ENCODE measurements around the gene ATP13A3. TPM values are rescaled to one million over a fixed set of nuclear protein-coding genes. Genes with fewer than 3 reads are reported as not detected.

The ATP13A3 gene
- total RNA-seq, 1 donor from 2014 or later: 74.6 TPM

DNA sequence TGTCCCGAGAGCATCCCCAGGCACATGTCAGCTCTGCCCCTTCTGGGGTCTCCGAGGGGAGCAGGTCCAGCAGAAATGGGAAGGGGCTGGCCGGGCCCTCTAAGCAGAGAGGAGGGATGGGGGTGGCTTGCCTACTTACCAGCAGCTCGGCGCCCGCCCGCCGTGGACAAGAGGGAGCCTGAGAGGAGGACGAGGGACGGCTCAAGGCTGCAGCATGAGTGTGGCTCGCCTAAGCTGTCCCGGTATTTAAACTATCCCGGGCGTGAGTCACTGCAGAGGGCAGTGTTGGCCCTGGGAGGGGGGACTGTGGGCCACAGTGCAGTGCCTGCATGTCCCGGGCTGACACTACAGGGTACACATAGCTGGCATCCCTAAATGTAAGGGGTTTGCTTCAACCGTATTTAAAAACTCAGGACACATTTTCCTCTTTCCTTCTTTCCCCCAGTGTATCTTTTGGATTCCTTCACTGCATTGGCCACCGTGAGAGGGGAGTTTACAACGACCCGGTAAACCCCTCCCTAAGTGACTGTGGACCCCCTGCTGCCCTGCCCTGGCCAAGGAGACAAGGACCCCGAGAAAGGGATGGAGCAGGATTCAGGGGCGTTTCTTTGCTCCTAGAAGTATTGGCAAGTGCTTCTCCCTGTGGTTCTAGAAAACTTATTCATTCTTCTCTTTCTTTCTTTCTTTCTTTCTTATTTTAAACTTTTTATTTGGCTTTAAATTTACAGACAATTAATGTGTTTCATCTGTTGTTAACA lies 117.1 kb downstream of the ATP13A3 start, which contains the start of gene LRRC15:
TSS of gene LRRC15 (minus strand) at position 222 of the 758 bp plus-strand sequence. CDS start 8,700 bp downstream, outside the sequence.
- no peak for DNase-seq (ENCODE audit: low read depth, low spot score)
- Mint-ChIP-seq H3K27ac (ENCODE audit: unreplicated experiment) (no peak within 1 kb of the TSS), H3K4me3 (no peak within 1 kb of the TSS), H3K27me3 (ENCODE audit: low read depth) (peaks cover 49% of the 10 kb centered on the region), H3K36me3 (ENCODE audit: low read depth) (no peaks in the 10 kb centered on the region), H3K4me1 (peaks cover 18% of the 10 kb centered on the region), H3K9me3 (no peaks in the 10 kb centered on the region)
- TF ChIP-seq, protein P1, sequence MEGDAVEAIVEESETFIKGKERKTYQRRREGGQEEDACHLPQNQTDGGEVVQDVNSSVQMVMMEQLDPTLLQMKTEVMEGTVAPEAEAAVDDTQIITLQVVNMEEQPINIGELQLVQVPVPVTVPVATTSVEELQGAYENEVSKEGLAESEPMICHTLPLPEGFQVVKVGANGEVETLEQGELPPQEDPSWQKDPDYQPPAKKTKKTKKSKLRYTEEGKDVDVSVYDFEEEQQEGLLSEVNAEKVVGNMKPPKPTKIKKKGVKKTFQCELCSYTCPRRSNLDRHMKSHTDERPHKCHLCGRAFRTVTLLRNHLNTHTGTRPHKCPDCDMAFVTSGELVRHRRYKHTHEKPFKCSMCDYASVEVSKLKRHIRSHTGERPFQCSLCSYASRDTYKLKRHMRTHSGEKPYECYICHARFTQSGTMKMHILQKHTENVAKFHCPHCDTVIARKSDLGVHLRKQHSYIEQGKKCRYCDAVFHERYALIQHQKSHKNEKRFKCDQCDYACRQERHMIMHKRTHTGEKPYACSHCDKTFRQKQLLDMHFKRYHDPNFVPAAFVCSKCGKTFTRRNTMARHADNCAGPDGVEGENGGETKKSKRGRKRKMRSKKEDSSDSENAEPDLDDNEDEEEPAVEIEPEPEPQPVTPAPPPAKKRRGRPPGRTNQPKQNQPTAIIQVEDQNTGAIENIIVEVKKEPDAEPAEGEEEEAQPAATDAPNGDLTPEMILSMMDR (conservative IDR thresholded peaks at IDR 0.05): no peak

DNA sequence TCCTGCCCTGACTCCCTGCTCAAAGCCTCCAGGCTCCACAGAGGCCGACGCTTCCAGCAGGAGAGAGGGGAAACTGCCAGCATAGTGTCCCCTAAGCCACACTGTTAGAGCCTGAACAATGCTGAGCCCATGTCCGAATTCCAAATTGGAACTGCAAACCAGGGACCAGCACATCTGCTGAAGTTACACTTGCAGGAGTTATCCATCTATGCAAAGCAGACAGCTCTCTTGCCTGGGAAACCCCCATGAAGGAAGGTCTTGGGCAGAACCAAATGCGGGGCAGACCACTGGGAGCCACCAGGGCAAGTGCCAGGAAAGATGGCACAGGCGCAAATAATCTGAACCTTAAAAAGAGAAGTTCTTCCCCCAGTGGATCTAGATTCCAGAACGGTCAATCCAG lies 117.9 kb downstream of the ATP13A3 start:
- Mint-ChIP-seq H3K4me1 (peaks cover 12% of the 10 kb centered on the region), H3K36me3 (ENCODE audit: low read depth) (no peaks in the 10 kb centered on the region), H3K4me3 (no peak overlapping the region), H3K27me3 (ENCODE audit: low read depth) (peaks cover 45% of the 10 kb centered on the region), H3K27ac (ENCODE audit: unreplicated experiment) (no peak overlapping the region), H3K9me3 (no peaks in the 10 kb centered on the region)
- TF ChIP-seq, protein P1 (conservative IDR thresholded peaks at IDR 0.05): no peak
- DNase-seq (ENCODE audit: low read depth, low spot score): no peak

DNA sequence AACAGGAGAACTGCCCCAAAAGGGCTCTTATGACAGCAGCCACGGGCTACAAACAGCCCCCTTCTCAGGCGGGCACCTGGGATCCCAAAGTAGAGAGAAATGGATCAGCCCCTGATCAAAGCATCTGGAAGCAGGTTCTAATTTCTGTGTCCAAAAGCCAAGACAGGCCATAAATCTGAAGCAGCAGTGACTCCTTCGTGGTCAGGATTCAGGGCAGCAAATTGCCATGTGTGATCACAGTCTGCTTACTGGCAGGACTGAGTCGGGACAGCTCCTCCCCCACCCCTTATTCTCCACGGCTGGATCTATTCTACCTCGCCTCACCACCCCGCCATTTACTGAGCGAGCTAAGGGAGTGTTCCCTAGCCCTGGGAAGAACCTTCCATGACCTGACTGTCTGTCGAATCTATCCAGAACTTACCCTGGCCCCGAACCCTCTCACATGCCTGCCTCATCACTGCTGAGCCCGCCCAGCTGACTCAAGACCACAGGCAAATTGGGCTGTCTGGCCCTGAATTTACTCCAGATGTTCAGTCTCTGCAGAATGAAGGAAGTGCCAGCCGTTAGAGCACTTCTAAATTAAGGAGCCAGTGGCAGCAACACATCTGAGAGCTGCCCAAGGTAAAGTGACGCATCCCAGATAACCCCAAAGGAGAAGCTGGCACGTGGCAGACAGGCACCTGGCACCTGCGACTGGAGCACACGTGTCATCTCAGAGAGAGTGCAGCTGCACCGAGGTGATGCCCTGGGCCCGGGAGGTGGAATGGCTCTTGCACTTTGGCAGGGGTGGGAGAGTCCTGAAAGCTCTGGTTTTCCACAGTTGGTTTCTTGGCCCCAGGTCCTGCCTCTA lies 118.6 kb downstream of the ATP13A3 start:
- Mint-ChIP-seq H3K27me3 (ENCODE audit: low read depth) (peaks cover 45% of the 10 kb centered on the region), H3K4me1 (peaks cover 10% of the 10 kb centered on the region), H3K4me3 (no peak overlapping the region), H3K36me3 (ENCODE audit: low read depth) (no peaks in the 10 kb centered on the region), H3K9me3 (no peaks in the 10 kb centered on the region), H3K27ac (ENCODE audit: unreplicated experiment) (no peak overlapping the region)
- DNase-seq (ENCODE audit: low read depth, low spot score): no peak
- TF ChIP-seq, protein P1 (conservative IDR thresholded peaks at IDR 0.05): no peak

DNA sequence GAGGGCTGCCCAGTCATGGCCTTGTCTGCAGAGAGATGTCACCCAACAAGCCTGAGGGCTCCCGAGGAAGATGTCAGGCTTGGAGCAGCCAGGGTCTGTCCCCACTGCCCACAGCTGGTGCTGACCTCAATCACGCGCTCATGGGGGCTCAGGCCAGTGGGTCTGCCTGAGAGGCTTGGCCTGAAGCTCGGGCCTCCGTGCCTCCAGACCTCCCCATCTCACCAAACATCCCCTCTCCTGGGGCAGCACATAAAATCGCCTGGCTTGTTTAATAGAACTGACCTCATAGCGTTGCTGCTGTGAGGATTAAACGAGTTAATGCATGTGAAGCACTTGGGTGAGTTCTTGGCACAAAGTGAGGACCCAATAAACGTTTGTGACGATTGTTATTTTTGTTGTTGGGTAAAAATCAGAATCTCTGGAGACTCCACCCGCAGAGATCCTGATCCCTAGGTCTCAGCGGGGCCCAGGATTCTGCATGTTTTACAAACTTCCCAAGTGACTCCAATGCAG lies 120.8 kb downstream of the ATP13A3 start:
- TF ChIP-seq, protein P1 (conservative IDR thresholded peaks at IDR 0.05): no peak
- DNase-seq (ENCODE audit: low read depth, low spot score): no peak
- Mint-ChIP-seq H3K4me1 (peaks cover 10% of the 10 kb centered on the region), H3K9me3 (no peaks in the 10 kb centered on the region), H3K4me3 (no peak overlapping the region), H3K27ac (ENCODE audit: unreplicated experiment) (no peak overlapping the region), H3K27me3 (ENCODE audit: low read depth) (peaks cover 43% of the 10 kb centered on the region), H3K36me3 (ENCODE audit: low read depth) (no peaks in the 10 kb centered on the region)

DNA sequence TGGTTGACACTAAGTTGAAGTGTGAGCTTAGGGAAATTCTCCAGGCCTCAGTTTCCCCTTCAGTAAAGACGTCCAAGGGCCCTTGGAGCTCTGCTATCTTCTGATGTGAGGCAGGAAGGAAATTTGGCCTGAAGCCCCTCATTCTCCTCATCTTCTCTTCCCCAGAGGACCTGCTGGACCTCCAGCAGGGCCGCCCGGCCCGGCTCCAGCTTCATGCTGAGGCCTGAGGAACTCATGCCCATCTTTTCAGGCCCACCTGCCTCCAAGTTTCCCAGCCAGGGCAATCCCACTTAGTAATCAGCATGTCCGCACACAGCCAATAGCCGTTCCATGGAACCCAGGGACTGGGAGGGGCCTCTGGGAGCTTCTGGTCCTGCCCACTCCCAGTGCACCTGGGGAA lies 121.3 kb downstream of the ATP13A3 start:
- Mint-ChIP-seq H3K36me3 (ENCODE audit: low read depth) (no peaks in the 10 kb centered on the region), H3K9me3 (no peaks in the 10 kb centered on the region), H3K27me3 (ENCODE audit: low read depth) (peaks cover 39% of the 10 kb centered on the region), H3K4me1 (peaks cover 7% of the 10 kb centered on the region), H3K4me3 (no peak overlapping the region), H3K27ac (ENCODE audit: unreplicated experiment) (no peak overlapping the region)
- TF ChIP-seq, protein P1 (conservative IDR thresholded peaks at IDR 0.05): no peak
- DNase-seq (ENCODE audit: low read depth, low spot score): no peak
